ENCODE data around the gene GNG14. TPM values are rescaled to one million over a fixed set of nuclear protein-coding genes. Genes with fewer than 3 reads are reported as not detected.

GNG14 gene
- total and polyA plus RNA-seq, 2 donors (not counting 1 experiment from before 2014, with no cell fraction given), result not detected

GRCh38 chr19:12726988-12727316 is 39.2 kb downstream of the GNG14 start:
- no peak overlapping the region for H3K4me2 ChIP-seq (replicated peaks; ENCODE audit: low read depth, low read length, poor library complexity, severe bottlenecking)

More at GRCh38 chr19:12726988-12727316, 39.2 kb downstream of the GNG14 start:
- Histone ChIP-seq H3K9me3 (ENCODE audit: control extremely low read depth in 1 of 3, control insufficient read depth in 2 of 3, insufficient read depth in 1 of 3, low read length in 2 of 3) (no peaks in the 10 kb centered on the region), H3K9ac (ENCODE audit: low read length) (no peak overlapping the region), H4K20me1 (ENCODE audit: control insufficient read depth, insufficient read depth, low read length, poor library complexity, severe bottlenecking) (peaks cover 34% of the 10 kb centered on the region), H3K4me3 (ENCODE audit: control extremely low read depth in 1 of 5, extremely low read depth in 1 of 5, insufficient read depth in 1 of 5, low read depth in 2 of 5, low read length in 4 of 5) (no peak overlapping the region), H2AFZ (ENCODE audit: insufficient read depth, low read depth, low read length, poor library complexity, severe bottlenecking) (no peak overlapping the region), H3K79me2 (ENCODE audit: control insufficient read depth, insufficient read depth, low read length) (peaks cover 72% of the 10 kb centered on the region), H3K36me3 (replicated peaks in 1 of 2; ENCODE audit: control extremely low read depth in 1 of 2, control insufficient read depth in 1 of 2, extremely low read depth in 1 of 2, insufficient read depth in 2 of 2, low read length in 1 of 2) (peaks cover 2 to 36% of the 10 kb centered on the region in 2 experiments), H3K27me3 (replicated peaks in 1 of 4; ENCODE audit: control extremely low read depth in 1 of 4, control insufficient read depth in 3 of 4, insufficient read depth in 4 of 4, low read length in 3 of 4) (no peaks in the 10 kb centered on the region), H3K27ac (ENCODE audit: low read length in 2 of 2) (peak overlapping the region in 1 of 2 donors; percentile 59), H3K4me1 (ENCODE audit: control insufficient read depth in 2 of 2, insufficient read depth in 2 of 2, low read length in 2 of 2) (peaks cover 41 to 60% of the 10 kb centered on the region in 2 donors)
- POLR2A ChIA-PET, result interaction anchor here (0.7 kb wide), 2 partner anchors 67 to 109 kb away, joined by 3 read pairs; no protein-coding TSS in a partner anchor
- ATAC-seq (ENCODE audit: low read depth) (no peak), DNase-seq (no peak)
- Mint-ChIP-seq H3K27me3 (no peaks in the 10 kb centered on the region), H3K4me1 (peaks cover 56% of the 10 kb centered on the region), H3K4me3 (no peak overlapping the region), H3K27ac (no peak overlapping the region), H3K9me3 (ENCODE audit: insufficient read depth) (no peaks in the 10 kb centered on the region)
- CTCF ChIA-PET, result interaction anchor here (0.5 to 1.1 kb wide), 3 partner anchors 10 to 54 kb away, joined by 3 to 5 read pairs (median 4); no protein-coding TSS in a partner anchor
- no CpG with 5 or more reads among the region's 2 CpGs for WGBS (ENCODE audit: insufficient coverage)
- intact Hi-C loops (cut with micrococcal nuclease), result no loop called here
- TF ChIP-seq CTCF (IDR thresholded peaks at IDR 0.05) (no peak), EZH2 (IDR thresholded peaks at IDR 0.05; ENCODE audit: borderline replicate concordance, insufficient read depth, low read depth, low read length, poor library complexity, severe bottlenecking) (no peak)

All from B cell (primary cell).